HepG2 (cell line): ENCODE data around the gene CACNA1D. TPM values are rescaled to one million over a fixed set of nuclear protein-coding genes. Genes with fewer than 3 reads are reported as not detected.

Experiments
- ATAC-seq: fragments of 200-7000 bp; cut with Tn5 transposase; 3 replicates; pipeline ENCODE4 v1.9.1; 2020; ENCODE audit warnings: mild to moderate bottlenecking, moderate library complexity
- BruUV-seq: library from RNA; stranded (reverse); fragments of 400-500 nt; replicated peaks from 2 replicates; lab custom pipeline; 2021; lab: Mats Ljungman, UMichigan
- CTCF ChIA-PET: fragments of 300-600 bp; formaldehyde crosslinking; extraction: SDS; loops from one replicate; lab custom pipeline; 2021; ENCODE audit warnings: low total read pairs, inconsistent platforms, low intra/inter-chr PET ratio; lab: Yijun Ruan, JAX
- POLR2A ChIA-PET: fragments of 350-600 bp; sonication (Branson Sonifier 250); formaldehyde crosslinking; loops from one replicate; lab custom pipeline; 2020; ENCODE audit warnings: antibody characterized with exemption, inconsistent platforms; lab: Yijun Ruan, JAX
- DNase-seq: peaks from one replicate; pipeline ENCODE4 v3.0.0-alpha.2; 2015; ENCODE audit warnings: low spot score
- FAIRE-seq: peaks from 3 replicates; lab custom pipeline; 2011; peaks lifted over from hg19 to GRCh38; lab: Jason Lieb, UNC
- H2AFZ ChIP-seq: one replicate; pipeline ENCODE4 v1.6.1; 2011; ENCODE audit warnings: low read length, inconsistent platforms
- H3K27ac ChIP-seq: fragments of 300-600 bp; 3 replicates; pipeline ENCODE4 v1.8.0; 2011; ENCODE audit warnings: mixed run types, mild to moderate bottlenecking, mixed read lengths, low read length, inconsistent platforms; ENCODE audit not compliant: insufficient read depth; ENCODE audit errors: extremely low read length
- H3K27me3 ChIP-seq, 2 experiments: fragments of 200-600 bp in 1 of 2; 2 replicates in 1 of 2; 3 replicates in 1 of 2; pipeline versions ENCODE4 v1.6.0 to v1.8.0; 2011; ENCODE audit warnings: low read length in 2 of 2, mild to moderate bottlenecking in 2 of 2, moderate library complexity in 2 of 2, inconsistent platforms in 1 of 2; ENCODE audit not compliant: insufficient read depth in 2 of 2, control insufficient read depth in 1 of 2
- H3K36me3 ChIP-seq, 2 experiments: fragments of 200-600 bp in 1 of 2; replicated peaks in 1 of 2; 2 replicates in 1 of 2; 3 replicates in 1 of 2; pipeline versions ENCODE4 v1.5.1 to v1.8.0; 2011; ENCODE audit warnings: low read length in 2 of 2, inconsistent platforms in 1 of 2; ENCODE audit not compliant: insufficient read depth in 2 of 2, control insufficient read depth in 1 of 2
- H3K4me1 ChIP-seq: 2 replicates; pipeline ENCODE4 v1.5.1; 2012; ENCODE audit warnings: low read length, inconsistent platforms; ENCODE audit not compliant: insufficient read depth
- H3K4me2 ChIP-seq: 2 replicates; pipeline ENCODE4 v1.6.0; 2011; ENCODE audit warnings: low read depth, low read length, inconsistent platforms
- H3K4me3 ChIP-seq, 3 experiments: fragments of 200-600 bp in 1 of 3; sonication (generic), shearing (Covaris generic) in 1 of 3; replicated peaks in 1 of 3; 2 replicates each; pipeline ENCODE4 v1.5.1; 2011 to 2016; ENCODE audit warnings: low read length in 3 of 3, inconsistent platforms in 2 of 3, low read depth in 2 of 3, mild to moderate bottlenecking in 2 of 3, control low read depth in 1 of 3, mixed read lengths in 1 of 3; ENCODE audit not compliant: insufficient read depth in 1 of 3
- H3K79me2 ChIP-seq: one replicate; pipeline ENCODE4 v1.6.1; 2011; ENCODE audit warnings: low read length, inconsistent platforms; ENCODE audit not compliant: insufficient read depth
- H3K9ac ChIP-seq: 2 replicates; pipeline ENCODE4 v1.6.0; 2011; ENCODE audit warnings: mild to moderate bottlenecking, low read depth, low read length, inconsistent platforms; ENCODE audit not compliant: insufficient read depth
- H3K9me3 ChIP-seq: 2 replicates; pipeline ENCODE4 v1.5.1; 2012; ENCODE audit warnings: mild to moderate bottlenecking, low read length
- H4K20me1 ChIP-seq: 2 replicates; pipeline ENCODE4 v1.6.0; 2011; ENCODE audit warnings: inconsistent platforms, mild to moderate bottlenecking, low read length, moderate library complexity; ENCODE audit not compliant: insufficient read depth
- ATM ChIP-seq: fragments of 450-650 bp; IDR thresholded peaks from 2 replicates; pipeline ENCODE4 v1.7.1; 2017; ENCODE audit warnings: mild to moderate bottlenecking, borderline replicate concordance
- EEA1 ChIP-seq: sonication (generic); formaldehyde crosslinking; IDR thresholded peaks from 2 replicates; pipeline ENCODE4 v1.5.1; 2020; ENCODE audit warnings: mild to moderate bottlenecking, missing genetic modification reagents, borderline replicate concordance
- TSC22D2 ChIP-seq: sonication (generic); formaldehyde crosslinking; IDR thresholded peaks from 2 replicates; pipeline ENCODE4 v1.5.1; 2020; ENCODE audit warnings: missing genetic modification reagents, mild to moderate bottlenecking, borderline replicate concordance
- XBP1 ChIP-seq: sonication (generic); formaldehyde crosslinking; IDR thresholded peaks from 2 replicates; pipeline ENCODE4 v1.5.0; 2020; ENCODE audit warnings: missing genetic modification reagents
- ZNF772 ChIP-seq: sonication (generic); formaldehyde crosslinking; IDR thresholded peaks from 2 replicates; pipeline ENCODE4 v1.5.0; 2020; ENCODE audit warnings: mild to moderate bottlenecking, missing genetic modification reagents
- WGBS: methylation state at CpG from one replicate; pipeline ENCODE4 v1.1.6; 2017; ENCODE audit warnings: low lambda C conversion rate; 5-methylcytosine and 5-hydroxymethylcytosine counted together
- in situ Hi-C: cut with HindIII; loops from 2 replicates; pipeline ENCODE4 v1.10.0; 2017; ENCODE audit warnings: low pct_unique_long_range_greater_than_20kb; ENCODE audit not compliant: extremely low pct_ligation_motif_present
- intact Hi-C: fragments of 100-400 bp; cut with micrococcal nuclease; formaldehyde crosslinking; loops from one replicate; pipeline ENCODE4 v1.10.0; 2022; ENCODE audit not compliant: unreplicated experiment
- polyA plus RNA-seq, 8 experiments: library from polyadenylated mRNA; depleted of rRNA in 3 of 8; stranded (reverse) in 7 of 8; unstranded in 1 of 8; fragments of >200 nt; fragmentation: Illumina TruSeq in 4 of 8; extraction: Trizol in 4 of 8; gene quantifications; 2 replicates each; pipeline versions ENCODE4 v1.2.1 to v1.2.3, GENCODE V29; 2011 to 2016; ENCODE audit warnings: low read depth in 4 of 8, missing spikeins in 1 of 8, mixed read lengths in 1 of 8; ENCODE audit not compliant: insufficient read depth in 1 of 8
- total RNA-seq, 5 experiments: library from RNA; depleted of rRNA; stranded (reverse); fragments of >200 nt; fragmentation: Illumina TruSeq; extraction: Trizol; gene quantifications; 2 replicates each; pipeline ENCODE4 v1.2.3, GENCODE V29; 2016; ENCODE audit warnings: low read depth in 1 of 5
- TF ChIP-seq, protein P1 (sequence below): sonication (generic); formaldehyde crosslinking; IDR thresholded peaks from 2 replicates; pipeline ENCODE4 v1.4.0; 2020; ENCODE audit warnings: missing genetic modification reagents, low read depth, mild to moderate bottlenecking, borderline replicate concordance
- TF ChIP-seq, protein P2 (sequence below): sonication (generic); formaldehyde crosslinking; IDR thresholded peaks from 2 replicates; pipeline ENCODE4 v1.4.0; 2020; ENCODE audit warnings: mild to moderate bottlenecking, missing genetic modification reagents
- TF ChIP-seq, protein P3 (sequence below): sonication (generic); formaldehyde crosslinking; IDR thresholded peaks from 2 replicates; pipeline ENCODE4 v1.8.0; 2022; ENCODE audit warnings: mild to moderate bottlenecking, missing genetic modification reagents
- TF ChIP-seq, protein P4 (sequence below): sonication (generic); formaldehyde crosslinking; IDR thresholded peaks from 2 replicates; pipeline ENCODE4 v1.4.0; 2020; ENCODE audit warnings: missing genetic modification reagents
- TF ChIP-seq, protein P5 (sequence below): sonication (generic); formaldehyde crosslinking; IDR thresholded peaks from 2 replicates; pipeline ENCODE4 v1.4.0; 2020; ENCODE audit warnings: mild to moderate bottlenecking, low read depth, missing genetic modification reagents
- TF ChIP-seq, protein P6 (sequence below), 2 experiments: sonication (generic) in 1 of 2; formaldehyde crosslinking in 1 of 2; IDR thresholded peaks; 2 replicates each; pipeline versions ENCODE4 v1.5.1 to v1.6.1; 2011 to 2020; ENCODE audit warnings: borderline replicate concordance in 1 of 2, low read depth in 1 of 2, low read length in 1 of 2, mild to moderate bottlenecking in 1 of 2, missing genetic modification reagents in 1 of 2, moderate library complexity in 1 of 2

Gene CACNA1D
- total and polyA plus RNA-seq, 2 of the 13 experiments (the other 11 are each of a cell fraction or from before 2014, with no cell fraction given) = 0.26 to 0.38 TPM

DNA sequence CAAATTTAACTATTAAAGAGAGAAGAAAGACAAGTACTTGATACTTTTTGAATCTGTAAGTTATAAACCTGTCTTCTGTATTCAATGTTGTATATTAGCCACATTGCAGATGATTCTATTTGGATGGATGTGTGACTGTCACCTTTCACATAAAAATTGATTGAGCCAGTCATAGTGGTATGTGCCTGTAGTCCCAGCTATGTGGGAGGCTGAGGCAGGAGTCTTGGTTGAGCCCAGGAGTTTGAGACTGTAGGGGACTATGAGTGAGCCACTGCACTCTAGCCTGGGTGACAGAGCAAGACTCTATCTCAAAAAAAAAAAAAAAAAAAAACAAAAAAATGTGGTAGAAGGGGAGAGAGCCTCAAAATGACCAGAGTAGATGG, 12.3 kb downstream of the CACNA1D start:
- DNase-seq (no peak), ATAC-seq (no peak)
- H3K27ac ChIP-seq = no peak overlapping the region
- no peak overlapping the region for H3K4me2 ChIP-seq
- H3K4me3 ChIP-seq = no peak overlapping the region
- H3K9me3 ChIP-seq = no peaks in the 10 kb centered on the region
- in situ Hi-C loops (no loop called here), intact Hi-C loops (no loop called here)
- H2AFZ ChIP-seq = no peak overlapping the region
- H3K27me3 ChIP-seq = no peaks in the 10 kb centered on the region; a peak in 1 of 5 replicates
- no TSS peak for BruUV-seq
- H3K9ac ChIP-seq = no peak overlapping the region
- no peaks in the 10 kb centered on the region for H3K79me2 ChIP-seq
- CTCF ChIA-PET = no interaction called here
- no peaks in the 10 kb centered on the region for H3K36me3 ChIP-seq
- peaks cover 11% of the 10 kb centered on the region; the same call in 1 of the 2 replicates for H3K4me1 ChIP-seq
- no peak for TF ChIP-seq XBP1
- TF ChIP-seq, protein P1, sequence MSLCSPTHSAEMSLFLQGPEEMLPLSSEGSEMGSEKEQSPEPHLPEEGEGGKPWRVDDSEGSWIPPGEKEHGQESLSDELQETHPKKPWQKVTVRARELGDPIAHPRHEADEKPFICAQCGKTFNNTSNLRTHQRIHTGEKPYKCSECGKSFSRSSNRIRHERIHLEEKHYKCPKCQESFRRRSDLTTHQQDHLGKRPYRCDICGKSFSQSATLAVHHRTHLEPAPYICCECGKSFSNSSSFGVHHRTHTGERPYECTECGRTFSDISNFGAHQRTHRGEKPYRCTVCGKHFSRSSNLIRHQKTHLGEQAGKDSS (CRISPR knock-in tag) = no peak
- TF ChIP-seq ATM = no peak
- no peak for TF ChIP-seq TSC22D2 (CRISPR knock-in tag)
- TF ChIP-seq, protein P2, sequence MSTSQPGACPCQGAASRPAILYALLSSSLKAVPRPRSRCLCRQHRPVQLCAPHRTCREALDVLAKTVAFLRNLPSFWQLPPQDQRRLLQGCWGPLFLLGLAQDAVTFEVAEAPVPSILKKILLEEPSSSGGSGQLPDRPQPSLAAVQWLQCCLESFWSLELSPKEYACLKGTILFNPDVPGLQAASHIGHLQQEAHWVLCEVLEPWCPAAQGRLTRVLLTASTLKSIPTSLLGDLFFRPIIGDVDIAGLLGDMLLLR = no peak
- TF ChIP-seq EEA1 = no peak
- TF ChIP-seq ZNF772 = no peak
- TF ChIP-seq, all 625 proteins: peak for 0
- no peak for FAIRE-seq
- POLR2A ChIA-PET = no interaction called here
- no peaks in the 10 kb centered on the region for H4K20me1 ChIP-seq

DNA sequence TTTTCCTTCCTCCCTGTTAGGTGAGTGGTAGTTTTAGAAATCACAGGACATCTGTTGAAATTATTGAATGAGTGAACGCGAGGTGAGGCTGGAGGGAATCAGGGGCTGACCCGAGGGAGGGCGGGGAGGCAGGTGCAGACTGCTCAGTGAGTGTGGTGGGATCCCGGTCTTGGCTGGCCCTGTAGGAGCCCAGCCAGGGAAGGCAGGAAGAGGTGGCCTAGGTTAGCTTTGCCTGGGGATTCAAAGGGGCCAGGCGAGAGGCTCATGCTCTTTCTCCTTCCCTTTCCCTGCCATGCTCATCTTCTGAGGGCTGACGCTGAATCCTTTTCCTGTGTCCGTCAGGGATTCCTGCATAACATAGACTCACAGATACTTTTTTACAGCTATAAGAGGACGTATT, 15.1 kb downstream of the CACNA1D start:
- BruUV-seq = no TSS peak
- peaks cover 11% of the 10 kb centered on the region; the same call in 1 of the 2 replicates for H3K4me1 ChIP-seq
- in situ Hi-C loops = no loop called here
- FAIRE-seq (no peak), ATAC-seq (no peak), DNase-seq (no peak)
- 82% methylated on average over 9 of the region's 9 CpGs for WGBS
- ChIA-PET CTCF (no interaction called here), POLR2A (no interaction called here)
- H3K4me2 ChIP-seq = no peak overlapping the region
- no peak overlapping the region for H3K27ac ChIP-seq
- no peaks in the 10 kb centered on the region for H3K36me3 ChIP-seq
- no peak overlapping the region for H3K4me3 ChIP-seq
- H4K20me1 ChIP-seq = no peaks in the 10 kb centered on the region
- H3K9me3 ChIP-seq = no peaks in the 10 kb centered on the region
- no peaks in the 10 kb centered on the region for H3K79me2 ChIP-seq
- intact Hi-C loops = no loop called here
- no peak overlapping the region for H3K9ac ChIP-seq
- H2AFZ ChIP-seq = no peak overlapping the region
- TF ChIP-seq, protein P3, sequence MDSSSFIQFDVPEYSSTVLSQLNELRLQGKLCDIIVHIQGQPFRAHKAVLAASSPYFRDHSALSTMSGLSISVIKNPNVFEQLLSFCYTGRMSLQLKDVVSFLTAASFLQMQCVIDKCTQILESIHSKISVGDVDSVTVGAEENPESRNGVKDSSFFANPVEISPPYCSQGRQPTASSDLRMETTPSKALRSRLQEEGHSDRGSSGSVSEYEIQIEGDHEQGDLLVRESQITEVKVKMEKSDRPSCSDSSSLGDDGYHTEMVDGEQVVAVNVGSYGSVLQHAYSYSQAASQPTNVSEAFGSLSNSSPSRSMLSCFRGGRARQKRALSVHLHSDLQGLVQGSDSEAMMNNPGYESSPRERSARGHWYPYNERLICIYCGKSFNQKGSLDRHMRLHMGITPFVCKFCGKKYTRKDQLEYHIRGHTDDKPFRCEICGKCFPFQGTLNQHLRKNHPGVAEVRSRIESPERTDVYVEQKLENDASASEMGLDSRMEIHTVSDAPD (CRISPR knock-in tag) = no peak
- TF ChIP-seq, protein P4, sequence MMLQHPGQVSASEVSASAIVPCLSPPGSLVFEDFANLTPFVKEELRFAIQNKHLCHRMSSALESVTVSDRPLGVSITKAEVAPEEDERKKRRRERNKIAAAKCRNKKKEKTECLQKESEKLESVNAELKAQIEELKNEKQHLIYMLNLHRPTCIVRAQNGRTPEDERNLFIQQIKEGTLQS = no peak
- TF ChIP-seq, protein P5, sequence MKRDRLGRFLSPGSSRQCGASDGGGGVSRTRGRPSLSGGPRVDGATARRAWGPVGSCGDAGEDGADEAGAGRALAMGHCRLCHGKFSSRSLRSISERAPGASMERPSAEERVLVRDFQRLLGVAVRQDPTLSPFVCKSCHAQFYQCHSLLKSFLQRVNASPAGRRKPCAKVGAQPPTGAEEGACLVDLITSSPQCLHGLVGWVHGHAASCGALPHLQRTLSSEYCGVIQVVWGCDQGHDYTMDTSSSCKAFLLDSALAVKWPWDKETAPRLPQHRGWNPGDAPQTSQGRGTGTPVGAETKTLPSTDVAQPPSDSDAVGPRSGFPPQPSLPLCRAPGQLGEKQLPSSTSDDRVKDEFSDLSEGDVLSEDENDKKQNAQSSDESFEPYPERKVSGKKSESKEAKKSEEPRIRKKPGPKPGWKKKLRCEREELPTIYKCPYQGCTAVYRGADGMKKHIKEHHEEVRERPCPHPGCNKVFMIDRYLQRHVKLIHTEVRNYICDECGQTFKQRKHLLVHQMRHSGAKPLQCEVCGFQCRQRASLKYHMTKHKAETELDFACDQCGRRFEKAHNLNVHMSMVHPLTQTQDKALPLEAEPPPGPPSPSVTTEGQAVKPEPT (CRISPR knock-in tag) = no peak
- TF ChIP-seq, protein P6, sequence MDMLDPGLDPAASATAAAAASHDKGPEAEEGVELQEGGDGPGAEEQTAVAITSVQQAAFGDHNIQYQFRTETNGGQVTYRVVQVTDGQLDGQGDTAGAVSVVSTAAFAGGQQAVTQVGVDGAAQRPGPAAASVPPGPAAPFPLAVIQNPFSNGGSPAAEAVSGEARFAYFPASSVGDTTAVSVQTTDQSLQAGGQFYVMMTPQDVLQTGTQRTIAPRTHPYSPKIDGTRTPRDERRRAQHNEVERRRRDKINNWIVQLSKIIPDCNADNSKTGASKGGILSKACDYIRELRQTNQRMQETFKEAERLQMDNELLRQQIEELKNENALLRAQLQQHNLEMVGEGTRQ (IDR thresholded peaks at IDR 0.05; ENCODE audit: low read depth, low read length) = no peak
- TF ChIP-seq, protein P6 (CRISPR knock-in tag; IDR thresholded peaks at IDR 0.05; ENCODE audit: borderline replicate concordance) = no peak
- no peaks in the 10 kb centered on the region; a peak in 1 of 5 replicates for H3K27me3 ChIP-seq
